CD8-positive, alpha-beta memory T cell (primary cell): Measurements from ENCODE around the gene IFT81. TPM values are rescaled to one million over a fixed set of nuclear protein-coding genes. Genes with fewer than 3 reads are reported as not detected.

ENCODE experiments used
- polyA plus RNA-seq: library from polyadenylated mRNA; unstranded; fragments of 300-500 nt; fragmentation: Illumina TruSeq; gene quantifications from one replicate; pipeline ENCODE4 v1.2.3, GENCODE V29; 2021
- total RNA-seq, 2 experiments: library from RNA; stranded (reverse); gene quantifications; one replicate each; pipeline ENCODE4 v1.2.3, GENCODE V29; 2021

Gene IFT81
- total and polyA plus RNA-seq, 3 experiments from 2014 or later, result 0.35 to 4.5 (median 3.7) TPM

Other genes with a start within 250 kb of the IFT81 start
- gene GLTP, start 243.8 kb upstream of the IFT81 start, total RNA-seq, result 10 to 100 TPM; 39.3 to 42.7 TPM
- 67.4 TPM for gene GLTP, start 243.8 kb upstream of the IFT81 start, polyA plus RNA-seq
- 10 to 100 TPM; 27.7 to 28.3 TPM for gene TCHP, start 224.1 kb upstream of the IFT81 start, total RNA-seq
- gene TCHP, start 224.1 kb upstream of the IFT81 start, polyA plus RNA-seq, result 18.6 TPM
- gene GIT2, start 128.0 kb upstream of the IFT81 start, total RNA-seq, result 10 to 100 TPM; 52.0 to 54.4 TPM
- 93.0 TPM for gene GIT2, start 128.0 kb upstream of the IFT81 start, polyA plus RNA-seq
- 10 to 100 TPM; 38.1 to 41.1 TPM for gene ANKRD13A, start 124.9 kb upstream of the IFT81 start, total RNA-seq
- gene ANKRD13A, start 124.9 kb upstream of the IFT81 start, polyA plus RNA-seq, result 47.1 TPM
- gene C12orf76, start 75.8 kb upstream of the IFT81 start, total RNA-seq, result 10 to 100 TPM; 11.7 to 12.7 TPM
- 17.3 TPM for gene C12orf76, start 75.8 kb upstream of the IFT81 start, polyA plus RNA-seq
- 100 to 1,000 TPM; 199 TPM for gene ATP2A2, start 156.9 kb downstream of the IFT81 start, total RNA-seq
- 4.8 TPM for gene ATP2A2, start 156.9 kb downstream of the IFT81 start, polyA plus RNA-seq